ENCODE results near the gene LSM14B. TPM values are rescaled to one million over a fixed set of nuclear protein-coding genes. Genes with fewer than 3 reads are reported as not detected.

Gene LSM14B
- total and polyA plus RNA-seq, 11 donors = 26.1 to 64.7 (median 54.6) TPM

- TF ChIP-seq CTCF (IDR thresholded peaks at IDR 0.05) = no peak
- TF ChIP-seq POLR2A (IDR thresholded peaks at IDR 0.05) = no peak
- Histone ChIP-seq H3K4me3 (no peak overlapping the region), H3K36me3 (peaks cover 0 to 67% (median 56%) of the 10 kb centered on the region in 9 donors), H3K27me3 (no peaks in the 10 kb centered on the region), H3K9me3 (no peaks in the 10 kb centered on the region), H3K27ac (no peak overlapping the region), H3K4me1 (peaks cover 0 to 7% (median 0%) of the 10 kb centered on the region in 12 donors)
- intact Hi-C loops (cut with DNase I) = no loop called here
- 95 to 98% (median 97%) methylated on average over 23 of the region's 23 CpGs for WGBS, 4 donors
- DNase-seq (peak in 1 of 5 donors; percentile 60), ATAC-seq (no peak)
Measured at GRCh38 chr20:62168890-62169435, 46.7 kb downstream of the LSM14B start.

- TF ChIP-seq CTCF (IDR thresholded peaks at IDR 0.05) (no peak), POLR2A (IDR thresholded peaks at IDR 0.05) (no peak)
- H3K4me3 ChIP-seq = no peak overlapping the region
- DNase-seq (peak in 1 of 5 donors; percentile 21), ATAC-seq (no peak)
- 94 to 96% (median 95%) methylated on average over 9 of the region's 9 CpGs for WGBS, 4 donors
- H3K9me3 ChIP-seq = no peaks in the 10 kb centered on the region
- H3K4me1 ChIP-seq = peaks cover 0 to 7% (median 0%) of the 10 kb centered on the region in 12 donors
- intact Hi-C loops (cut with DNase I) = no loop called here
- no peaks in the 10 kb centered on the region for H3K27me3 ChIP-seq
- peak overlapping the region in 1 of 12 donors; percentile 37 for H3K27ac ChIP-seq
- peaks cover 0 to 67% (median 53%) of the 10 kb centered on the region in 9 donors for H3K36me3 ChIP-seq
Measured at GRCh38 chr20:62170536-62170935, 48.3 kb downstream of the LSM14B start.

- Histone ChIP-seq H3K27me3 (no peaks in the 10 kb centered on the region), H3K4me1 (peaks cover 0 to 7% (median 0%) of the 10 kb centered on the region in 12 donors), H3K9me3 (no peaks in the 10 kb centered on the region), H3K27ac (peak overlapping the region in 4 of 12 donors; percentile 27 to 40 (median 35)), H3K36me3 (peaks cover 0 to 66% (median 53%) of the 10 kb centered on the region in 9 donors), H3K4me3 (no peak overlapping the region)
- DNase-seq = peak in 1 of 5 donors; percentile 33
- 53 to 75% (median 61%) methylated on average over 8 of the region's 8 CpGs for WGBS, 4 donors
- intact Hi-C loops (cut with DNase I) = no loop called here
- TF ChIP-seq CTCF (IDR thresholded peaks at IDR 0.05) (no peak), POLR2A (IDR thresholded peaks at IDR 0.05) (no peak)
- peak in 2 of 4 donors; percentile 39 to 77 for ATAC-seq
Measured at GRCh38 chr20:62171245-62171644, 49.0 kb downstream of the LSM14B start.

GRCh38 chr20:62172666-62173065 is 50.4 kb downstream of the LSM14B start:
- Histone ChIP-seq H3K9me3 (no peaks in the 10 kb centered on the region), H3K27ac (no peak overlapping the region), H3K4me1 (peaks cover 0 to 7% (median 0%) of the 10 kb centered on the region in 12 donors), H3K4me3 (no peak overlapping the region), H3K36me3 (peaks cover 0 to 66% (median 54%) of the 10 kb centered on the region in 9 donors), H3K27me3 (no peaks in the 10 kb centered on the region)
- TF ChIP-seq CTCF (IDR thresholded peaks at IDR 0.05) (no peak), POLR2A (IDR thresholded peaks at IDR 0.05) (no peak)
- intact Hi-C loops (cut with DNase I) = no loop called here
- peak in 1 of 5 donors; percentile 43 for DNase-seq
- 94 to 97% (median 95%) methylated on average over 4 to 18 of the region's 18 CpGs for WGBS, 4 donors
- ATAC-seq = peak in 1 of 4 donors; percentile 15

All from heart left ventricle (tissue), 16 donors.